ENCODE measurements around the gene SIGLEC6.

DNA sequence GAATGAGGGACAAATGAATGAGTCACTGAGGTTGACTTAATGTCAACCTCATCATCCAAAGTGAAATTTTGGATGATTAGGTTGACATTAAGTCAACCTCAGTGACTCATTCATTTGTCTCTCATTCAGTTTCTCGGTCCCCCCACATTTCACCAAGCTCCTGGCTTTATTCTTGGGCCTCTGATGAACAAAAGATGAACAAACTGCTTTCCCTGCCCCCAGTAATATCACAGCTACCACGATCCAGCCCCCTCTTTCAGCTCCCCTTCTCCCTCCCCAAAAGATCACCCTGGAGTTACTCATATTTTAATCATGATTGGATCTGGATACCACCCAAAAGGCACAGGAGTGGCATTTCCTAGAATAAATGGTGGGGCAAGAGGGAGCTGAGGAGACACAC is 42.4 kb downstream of the SIGLEC6 start:
- TF ChIP-seq POLR2A (IDR thresholded peaks at IDR 0.05) (no peak), POLR2AphosphoS5 (IDR thresholded peaks at IDR 0.05) (no peak)
- TF ChIP-seq, protein P1, sequence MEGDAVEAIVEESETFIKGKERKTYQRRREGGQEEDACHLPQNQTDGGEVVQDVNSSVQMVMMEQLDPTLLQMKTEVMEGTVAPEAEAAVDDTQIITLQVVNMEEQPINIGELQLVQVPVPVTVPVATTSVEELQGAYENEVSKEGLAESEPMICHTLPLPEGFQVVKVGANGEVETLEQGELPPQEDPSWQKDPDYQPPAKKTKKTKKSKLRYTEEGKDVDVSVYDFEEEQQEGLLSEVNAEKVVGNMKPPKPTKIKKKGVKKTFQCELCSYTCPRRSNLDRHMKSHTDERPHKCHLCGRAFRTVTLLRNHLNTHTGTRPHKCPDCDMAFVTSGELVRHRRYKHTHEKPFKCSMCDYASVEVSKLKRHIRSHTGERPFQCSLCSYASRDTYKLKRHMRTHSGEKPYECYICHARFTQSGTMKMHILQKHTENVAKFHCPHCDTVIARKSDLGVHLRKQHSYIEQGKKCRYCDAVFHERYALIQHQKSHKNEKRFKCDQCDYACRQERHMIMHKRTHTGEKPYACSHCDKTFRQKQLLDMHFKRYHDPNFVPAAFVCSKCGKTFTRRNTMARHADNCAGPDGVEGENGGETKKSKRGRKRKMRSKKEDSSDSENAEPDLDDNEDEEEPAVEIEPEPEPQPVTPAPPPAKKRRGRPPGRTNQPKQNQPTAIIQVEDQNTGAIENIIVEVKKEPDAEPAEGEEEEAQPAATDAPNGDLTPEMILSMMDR (IDR thresholded peaks at IDR 0.05) = no peak
